Measurements from ENCODE around the gene PAFAH1B2. TPM values are rescaled to one million over a fixed set of nuclear protein-coding genes. Genes with fewer than 3 reads are reported as not detected.
A peak's percentile ranks its signal among the peaks of the same experiment; 100 is the strongest.

The PAFAH1B2 gene
- total RNA-seq, 1 donor, result 151 TPM

DNA sequence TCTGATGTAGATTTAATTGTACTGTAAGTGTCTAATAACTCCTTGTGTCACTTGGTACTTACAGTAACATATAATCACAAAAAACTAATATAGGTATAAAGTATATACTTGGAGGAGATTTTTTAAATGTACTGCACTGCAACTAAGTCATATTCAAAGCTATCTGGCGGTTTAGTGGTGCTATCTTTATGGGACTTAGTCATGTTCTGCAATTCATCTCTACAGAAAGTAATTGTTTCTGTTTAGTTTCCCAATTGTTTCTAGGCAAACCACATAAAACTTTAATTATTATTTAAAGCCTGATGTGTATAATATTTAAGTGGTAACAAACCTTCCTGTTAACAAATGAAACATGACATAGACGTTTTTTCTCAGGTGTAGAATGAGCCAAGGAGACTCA lies 8.0 kb downstream of the PAFAH1B2 start:
- no peaks in the 10 kb centered on the region for H3K27me3 ChIP-seq (ENCODE audit: insufficient read depth, low read length)
- H3K9me3 ChIP-seq (ENCODE audit: low read depth, low read length), result no peaks in the 10 kb centered on the region
- H3K4me3 ChIP-seq (ENCODE audit: insufficient read depth, low read length), result no peak overlapping the region
- no peak overlapping the region for H3K4me2 ChIP-seq (ENCODE audit: insufficient read depth, low read length)
- DNase-seq (ENCODE audit: insufficient read length, low spot score, missing footprints), result no peak
- H3K79me2 ChIP-seq (ENCODE audit: insufficient read depth, low read length), result peaks cover 96% of the 10 kb centered on the region
- no peak overlapping the region for H2AFZ ChIP-seq (ENCODE audit: low read length)
- H3K27ac ChIP-seq (ENCODE audit: low read depth, low read length), result peak overlapping the region; percentile 39
- TF ChIP-seq, protein P1, sequence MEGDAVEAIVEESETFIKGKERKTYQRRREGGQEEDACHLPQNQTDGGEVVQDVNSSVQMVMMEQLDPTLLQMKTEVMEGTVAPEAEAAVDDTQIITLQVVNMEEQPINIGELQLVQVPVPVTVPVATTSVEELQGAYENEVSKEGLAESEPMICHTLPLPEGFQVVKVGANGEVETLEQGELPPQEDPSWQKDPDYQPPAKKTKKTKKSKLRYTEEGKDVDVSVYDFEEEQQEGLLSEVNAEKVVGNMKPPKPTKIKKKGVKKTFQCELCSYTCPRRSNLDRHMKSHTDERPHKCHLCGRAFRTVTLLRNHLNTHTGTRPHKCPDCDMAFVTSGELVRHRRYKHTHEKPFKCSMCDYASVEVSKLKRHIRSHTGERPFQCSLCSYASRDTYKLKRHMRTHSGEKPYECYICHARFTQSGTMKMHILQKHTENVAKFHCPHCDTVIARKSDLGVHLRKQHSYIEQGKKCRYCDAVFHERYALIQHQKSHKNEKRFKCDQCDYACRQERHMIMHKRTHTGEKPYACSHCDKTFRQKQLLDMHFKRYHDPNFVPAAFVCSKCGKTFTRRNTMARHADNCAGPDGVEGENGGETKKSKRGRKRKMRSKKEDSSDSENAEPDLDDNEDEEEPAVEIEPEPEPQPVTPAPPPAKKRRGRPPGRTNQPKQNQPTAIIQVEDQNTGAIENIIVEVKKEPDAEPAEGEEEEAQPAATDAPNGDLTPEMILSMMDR (IDR thresholded peaks at IDR 0.05; ENCODE audit: extremely low read depth, low read depth, low read length), result no peak
- peaks cover 74% of the 10 kb centered on the region for H4K20me1 ChIP-seq (ENCODE audit: insufficient read depth, low read length)
- H3K36me3 ChIP-seq (ENCODE audit: insufficient read depth, low read length), result peaks cover 40% of the 10 kb centered on the region
- H3K4me1 ChIP-seq (ENCODE audit: insufficient read depth, low read length), result peaks cover 8% of the 10 kb centered on the region

DNA sequence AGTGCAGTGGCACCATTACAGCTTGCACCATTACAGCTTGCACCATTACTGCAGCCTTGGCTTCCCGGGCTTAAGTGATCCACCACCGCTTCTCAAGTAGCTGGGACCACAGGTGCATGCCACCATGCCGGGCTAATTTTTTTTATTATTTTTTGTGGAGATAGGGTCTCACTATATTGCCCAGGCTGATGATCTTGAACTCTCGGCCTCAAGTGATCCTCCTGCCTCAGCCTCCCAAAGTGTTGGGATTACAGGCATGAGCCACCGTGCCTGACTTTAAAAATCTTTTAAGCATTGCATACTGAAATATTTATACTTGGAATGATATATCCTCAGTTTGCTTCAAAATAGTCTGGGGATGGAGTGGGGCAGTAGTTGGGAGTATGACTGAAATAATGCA lies 10.4 kb downstream of the PAFAH1B2 start:
- no peak for DNase-seq (ENCODE audit: insufficient read length, low spot score, missing footprints)
- no peak overlapping the region for H3K4me3 ChIP-seq (ENCODE audit: insufficient read depth, low read length)
- H3K9me3 ChIP-seq (ENCODE audit: low read depth, low read length), result no peaks in the 10 kb centered on the region
- peaks cover 3% of the 10 kb centered on the region for H3K4me1 ChIP-seq (ENCODE audit: insufficient read depth, low read length)
- H3K36me3 ChIP-seq (ENCODE audit: insufficient read depth, low read length), result peaks cover 43% of the 10 kb centered on the region
- peaks cover 73% of the 10 kb centered on the region for H4K20me1 ChIP-seq (ENCODE audit: insufficient read depth, low read length)
- peaks cover 98% of the 10 kb centered on the region for H3K79me2 ChIP-seq (ENCODE audit: insufficient read depth, low read length)
- no peaks in the 10 kb centered on the region for H3K27me3 ChIP-seq (ENCODE audit: insufficient read depth, low read length)
- H3K4me2 ChIP-seq (ENCODE audit: insufficient read depth, low read length), result no peak overlapping the region
- H3K27ac ChIP-seq (ENCODE audit: low read depth, low read length), result no peak overlapping the region
- H2AFZ ChIP-seq (ENCODE audit: low read length), result no peak overlapping the region
- TF ChIP-seq, protein P1 (IDR thresholded peaks at IDR 0.05; ENCODE audit: extremely low read depth, low read depth, low read length), result no peak

DNA sequence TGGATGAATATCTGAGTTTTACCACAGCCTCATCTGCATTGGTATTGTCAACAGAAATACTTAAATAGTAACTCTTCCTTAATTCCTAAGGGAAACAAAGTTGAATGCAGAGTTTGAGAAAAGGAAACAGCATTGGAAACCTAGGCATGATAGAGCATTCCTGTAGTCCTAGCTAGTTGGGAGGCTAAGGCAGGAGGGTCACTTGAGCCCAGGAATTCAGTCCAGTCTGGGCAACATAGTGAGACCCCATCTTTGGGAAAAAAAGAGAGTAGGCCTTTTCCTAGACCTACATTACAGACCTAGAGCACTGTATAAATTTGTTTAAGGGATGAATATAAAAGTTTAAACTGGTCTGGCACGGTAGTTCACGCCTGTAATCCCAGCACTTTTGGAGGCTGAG lies 13.4 kb downstream of the PAFAH1B2 start:
- Histone ChIP-seq H3K27me3 (ENCODE audit: insufficient read depth, low read length) (no peaks in the 10 kb centered on the region), H3K27ac (ENCODE audit: low read depth, low read length) (no peak overlapping the region), H3K4me2 (ENCODE audit: insufficient read depth, low read length) (no peak overlapping the region), H3K4me3 (ENCODE audit: insufficient read depth, low read length) (no peak overlapping the region), H3K79me2 (ENCODE audit: insufficient read depth, low read length) (peaks cover 96% of the 10 kb centered on the region), H3K9me3 (ENCODE audit: low read depth, low read length) (no peaks in the 10 kb centered on the region), H4K20me1 (ENCODE audit: insufficient read depth, low read length) (peaks cover 57% of the 10 kb centered on the region), H3K4me1 (ENCODE audit: insufficient read depth, low read length) (no peaks in the 10 kb centered on the region), H2AFZ (ENCODE audit: low read length) (no peak overlapping the region), H3K36me3 (ENCODE audit: insufficient read depth, low read length) (peaks cover 68% of the 10 kb centered on the region)
- DNase-seq (ENCODE audit: insufficient read length, low spot score, missing footprints), result no peak
- TF ChIP-seq, protein P1 (IDR thresholded peaks at IDR 0.05; ENCODE audit: extremely low read depth, low read depth, low read length), result no peak

DNA sequence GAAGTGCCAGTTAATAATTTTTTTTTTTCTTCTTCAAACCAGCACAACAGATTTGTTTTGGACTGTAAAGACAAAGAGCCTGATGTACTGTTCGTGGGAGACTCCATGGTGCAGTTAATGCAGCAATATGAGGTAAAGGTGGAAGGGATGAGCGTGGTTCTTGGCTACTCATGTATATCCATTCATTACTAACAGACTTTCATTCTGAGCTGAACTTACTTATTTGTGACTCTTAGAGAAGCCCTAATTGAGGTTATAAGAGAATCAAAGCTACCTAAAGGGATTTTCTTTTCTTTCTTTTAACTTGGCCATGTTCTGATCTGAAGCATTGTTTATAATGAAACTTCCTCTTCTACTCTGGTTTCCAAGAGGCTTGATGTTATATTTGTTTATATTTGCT lies 15.8 kb downstream of the PAFAH1B2 start:
- no peaks in the 10 kb centered on the region for H3K9me3 ChIP-seq (ENCODE audit: low read depth, low read length)
- H3K4me1 ChIP-seq (ENCODE audit: insufficient read depth, low read length), result no peaks in the 10 kb centered on the region
- H3K79me2 ChIP-seq (ENCODE audit: insufficient read depth, low read length), result peaks cover 88% of the 10 kb centered on the region
- H3K4me3 ChIP-seq (ENCODE audit: insufficient read depth, low read length), result no peak overlapping the region
- H4K20me1 ChIP-seq (ENCODE audit: insufficient read depth, low read length), result peaks cover 46% of the 10 kb centered on the region
- TF ChIP-seq, protein P1 (IDR thresholded peaks at IDR 0.05; ENCODE audit: extremely low read depth, low read depth, low read length), result no peak
- peaks cover 73% of the 10 kb centered on the region for H3K36me3 ChIP-seq (ENCODE audit: insufficient read depth, low read length)
- H3K27ac ChIP-seq (ENCODE audit: low read depth, low read length), result no peak overlapping the region
- H3K4me2 ChIP-seq (ENCODE audit: insufficient read depth, low read length), result no peak overlapping the region
- H2AFZ ChIP-seq (ENCODE audit: low read length), result no peak overlapping the region
- DNase-seq (ENCODE audit: insufficient read length, low spot score, missing footprints), result peak; percentile 68
- H3K27me3 ChIP-seq (ENCODE audit: insufficient read depth, low read length), result no peaks in the 10 kb centered on the region
